Measurements from ENCODE around the gene CALM3.

CALM3 gene

GRCh38 chr19:46639358-46640182 is 38.4 kb downstream of the CALM3 start:
- ChIA-PET CTCF (interaction anchor here (0.6 kb wide), 2 partner anchors 17 to 25 kb away, joined by 3 read pairs; no protein-coding TSS in a partner anchor), POLR2A (interaction anchor here (1.2 to 1.6 kb wide), 2 partner anchors 9 to 37 kb away, joined by 3 to 4 read pairs; no protein-coding TSS in a partner anchor)
- TF ChIP-seq FOXK2 (IDR thresholded peaks at IDR 0.05) = no peak
- no peak for TF ChIP-seq ELF4 (IDR thresholded peaks at IDR 0.05)
- DNase-seq (ENCODE audit: extremely low spot score) = no peak

GRCh38 chr19:46640656-46641055 is 39.5 kb downstream of the CALM3 start:
- no peak for TF ChIP-seq FOXA1 (IDR thresholded peaks at IDR 0.05)
- no peak for TF ChIP-seq BHLHE40 (IDR thresholded peaks at IDR 0.05; ENCODE audit: borderline replicate concordance)
- no peak for TF ChIP-seq TARDBP (IDR thresholded peaks at IDR 0.05)
- no peak for TF ChIP-seq L3MBTL2 (conservative IDR thresholded peaks at IDR 0.05)
- TF ChIP-seq ZNF384 (IDR thresholded peaks at IDR 0.05) = no peak
- TF ChIP-seq SP1 (IDR thresholded peaks at IDR 0.05) = no peak
- no peak for TF ChIP-seq PKNOX1 (IDR thresholded peaks at IDR 0.05)
- TF ChIP-seq LEF1 (IDR thresholded peaks at IDR 0.05; ENCODE audit: borderline replicate concordance) = no peak
- TF ChIP-seq FOXM1 (IDR thresholded peaks at IDR 0.05; ENCODE audit: borderline replicate concordance) = no peak
- no peak for TF ChIP-seq ELF4 (IDR thresholded peaks at IDR 0.05)
- TF ChIP-seq FOXK2 (IDR thresholded peaks at IDR 0.05) = no peak
- TF ChIP-seq CTBP1 (IDR thresholded peaks at IDR 0.05; ENCODE audit: borderline replicate concordance) = no peak
- no peak for TF ChIP-seq HDGF (IDR thresholded peaks at IDR 0.05; ENCODE audit: borderline replicate concordance)
- TF ChIP-seq ARNT (IDR thresholded peaks at IDR 0.05) = no peak
- TF ChIP-seq SUZ12 (IDR thresholded peaks at IDR 0.05) = no peak
- no peak for TF ChIP-seq NFRKB (IDR thresholded peaks at IDR 0.05)
- CTCF ChIA-PET = no interaction called here
- DNase-seq (ENCODE audit: extremely low spot score) = no peak
- POLR2A ChIA-PET = interaction anchor here (1.2 to 1.6 kb wide), 2 partner anchors 8 to 38 kb away, joined by 3 to 4 read pairs; no protein-coding TSS in a partner anchor

- POLR2A ChIA-PET = no interaction called here
These were observed 43.6 kb downstream of the CALM3 start for GRCh38 chr19:46644720-46645119.

GRCh38 chr19:46646402-46646801 is 45.3 kb downstream of the CALM3 start:
- CTCF ChIA-PET = no interaction called here
- DNase-seq (ENCODE audit: extremely low spot score) = no peak
- TF ChIP-seq ARNT (IDR thresholded peaks at IDR 0.05) (no peak), HDGF (IDR thresholded peaks at IDR 0.05; ENCODE audit: borderline replicate concordance) (no peak), FOXM1 (IDR thresholded peaks at IDR 0.05; ENCODE audit: borderline replicate concordance) (no peak), ZNF384 (IDR thresholded peaks at IDR 0.05) (no peak), CTBP1 (IDR thresholded peaks at IDR 0.05; ENCODE audit: borderline replicate concordance) (no peak), SP1 (IDR thresholded peaks at IDR 0.05) (no peak), LEF1 (IDR thresholded peaks at IDR 0.05; ENCODE audit: borderline replicate concordance) (no peak), ELF4 (IDR thresholded peaks at IDR 0.05) (no peak), NFRKB (IDR thresholded peaks at IDR 0.05) (no peak), FOXA1 (IDR thresholded peaks at IDR 0.05) (no peak), L3MBTL2 (conservative IDR thresholded peaks at IDR 0.05) (no peak), BHLHE40 (IDR thresholded peaks at IDR 0.05; ENCODE audit: borderline replicate concordance) (no peak), FOXK2 (IDR thresholded peaks at IDR 0.05) (no peak), TARDBP (IDR thresholded peaks at IDR 0.05) (no peak), PKNOX1 (IDR thresholded peaks at IDR 0.05) (no peak), SUZ12 (IDR thresholded peaks at IDR 0.05) (no peak)
- POLR2A ChIA-PET = interaction anchor here (0.7 kb wide), 1 partner anchor 15 kb away, joined by 3 read pairs; the partner anchor contains the start of gene DACT3

More at GRCh38 chr19:46644720-46645119, 43.6 kb downstream of the CALM3 start:
- TF ChIP-seq NFRKB (IDR thresholded peaks at IDR 0.05) (no peak), SUZ12 (IDR thresholded peaks at IDR 0.05) (no peak), ARNT (IDR thresholded peaks at IDR 0.05) (no peak), FOXK2 (IDR thresholded peaks at IDR 0.05) (no peak), HDGF (IDR thresholded peaks at IDR 0.05; ENCODE audit: borderline replicate concordance) (no peak), CTBP1 (IDR thresholded peaks at IDR 0.05; ENCODE audit: borderline replicate concordance) (no peak)
- CTCF ChIA-PET = interaction anchor here (1.0 to 2.0 kb wide), 2 partner anchors 17 to 31 kb away, joined by 4 to 9 read pairs; no protein-coding TSS in a partner anchor
- DNase-seq (ENCODE audit: extremely low spot score) = no peak

GRCh38 chr19:46648060-46648960 is 47.2 kb downstream of the CALM3 start:
- DNase-seq (ENCODE audit: extremely low spot score) = no peak
- no peak for TF ChIP-seq FOXK2 (IDR thresholded peaks at IDR 0.05)
- no peak for TF ChIP-seq ARNT (IDR thresholded peaks at IDR 0.05)
- no peak for TF ChIP-seq TARDBP (IDR thresholded peaks at IDR 0.05)
- ChIA-PET CTCF (interaction anchor here (0.7 kb wide), 1 partner anchor 835 kb away, joined by 3 read pairs; no protein-coding TSS in a partner anchor), POLR2A (interaction anchor here (1.1 kb wide), 1 partner anchor 8 kb away, joined by 4 read pairs; no protein-coding TSS in a partner anchor)

Measured in HEK293T (cell line).